DMS 273 treated with DMSO at 0.1 percent for 48 hours (cell line): Measurements from ENCODE around the gene LDB2.
"Not testable (repeated sequence)": the region's sequence is repeated elsewhere in the genome, so short reads cannot be mapped to it uniquely, and the experiment has no call there.

Experiments
- DNase-seq: peaks from one replicate; lab custom pipeline; 2025; lab: John Stamatoyannopoulos, UW

Gene LDB2

GRCh38 chr4:16646459-16646858 lies 252.0 kb downstream of the LDB2 start:
- DNase-seq = no peak

DNA sequence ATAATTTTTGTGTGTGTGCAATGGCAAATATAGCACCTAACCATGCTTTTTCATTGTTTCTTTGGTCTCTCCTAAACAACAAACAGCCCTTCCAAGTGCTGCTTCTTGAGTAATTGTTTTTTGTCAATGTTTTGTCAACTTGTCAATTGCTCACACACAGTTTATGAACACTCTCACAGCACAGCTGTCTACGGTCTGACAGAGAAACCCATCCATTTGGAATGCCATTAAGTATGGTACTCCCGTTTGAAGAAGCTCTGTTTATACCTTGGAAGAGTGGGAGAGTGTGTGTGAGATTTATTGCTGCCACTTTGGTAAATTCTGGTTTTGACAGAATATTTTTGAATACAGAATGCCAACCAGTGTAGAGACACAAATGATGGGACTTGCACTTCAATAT lies 254.6 kb downstream of the LDB2 start:
- DNase-seq = no peak

- DNase-seq = no peak
These were observed 255.5 kb downstream of the LDB2 start for GRCh38 chr4:16642897-16643296.

DNA sequence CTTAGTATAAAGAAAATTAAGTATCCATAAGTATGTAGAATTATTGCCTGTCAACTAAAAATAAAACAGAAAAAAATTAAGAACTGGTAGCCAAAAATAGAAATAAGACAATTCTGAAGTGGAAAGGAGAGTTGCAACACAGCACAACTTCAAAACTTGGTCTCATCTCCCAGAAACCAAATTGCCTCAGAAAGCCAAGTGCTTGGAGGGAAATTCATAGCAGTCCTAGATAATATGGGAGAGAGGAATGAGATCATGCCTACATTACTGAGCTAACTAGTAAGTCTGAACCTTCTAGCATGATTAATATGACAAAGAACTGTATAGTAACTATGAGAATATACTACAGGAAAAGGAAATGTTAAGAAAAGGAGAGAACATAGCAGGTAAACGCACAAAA lies 256.5 kb downstream of the LDB2 start:
- DNase-seq = no peak

GRCh38 chr4:16636912-16637630 lies 261.4 kb downstream of the LDB2 start:
- no peak for DNase-seq

DNA sequence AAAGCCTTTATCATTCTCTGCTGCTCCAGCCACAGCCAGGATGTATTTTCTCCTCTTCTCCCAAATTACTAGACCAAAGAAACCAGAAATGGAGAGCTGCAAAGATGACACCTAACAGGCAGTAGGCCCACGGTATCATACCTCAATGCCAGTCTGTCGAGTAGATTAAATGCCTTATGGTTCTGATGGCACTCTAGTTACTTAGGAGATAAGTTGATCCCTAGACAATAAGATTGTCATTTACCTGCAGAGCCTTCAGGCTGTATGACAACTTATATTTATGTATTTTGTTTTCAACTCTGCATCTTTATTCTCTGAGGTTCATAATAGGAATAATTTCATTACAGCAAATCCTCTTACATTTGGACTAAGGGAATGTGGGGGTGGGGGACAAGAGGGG lies 262.1 kb downstream of the LDB2 start:
- no peak for DNase-seq

DNA sequence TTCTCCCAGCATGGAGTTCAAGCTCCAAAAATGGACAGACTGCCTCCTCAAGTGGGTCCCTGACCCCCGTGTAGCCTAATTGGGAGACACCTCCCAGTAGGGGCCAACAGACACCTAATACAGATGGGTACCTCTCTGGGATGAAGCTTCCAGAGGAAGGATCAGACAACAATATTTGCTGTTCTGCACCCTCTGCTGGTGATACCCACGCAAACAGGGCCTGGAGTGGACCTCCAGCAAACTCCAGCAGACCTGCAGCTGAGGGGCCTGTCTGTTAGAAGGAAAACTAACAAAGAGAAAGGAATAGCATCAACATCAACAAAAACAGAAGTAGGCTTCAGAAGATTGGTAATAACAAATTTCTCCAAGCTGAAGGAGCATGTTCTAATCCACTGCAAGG lies 269.2 kb downstream of the LDB2 start:
- not testable (repeated sequence) for DNase-seq

- DNase-seq = not testable (repeated sequence)
These were observed 269.6 kb downstream of the LDB2 start for GRCh38 chr4:16628835-16629234.

DNA sequence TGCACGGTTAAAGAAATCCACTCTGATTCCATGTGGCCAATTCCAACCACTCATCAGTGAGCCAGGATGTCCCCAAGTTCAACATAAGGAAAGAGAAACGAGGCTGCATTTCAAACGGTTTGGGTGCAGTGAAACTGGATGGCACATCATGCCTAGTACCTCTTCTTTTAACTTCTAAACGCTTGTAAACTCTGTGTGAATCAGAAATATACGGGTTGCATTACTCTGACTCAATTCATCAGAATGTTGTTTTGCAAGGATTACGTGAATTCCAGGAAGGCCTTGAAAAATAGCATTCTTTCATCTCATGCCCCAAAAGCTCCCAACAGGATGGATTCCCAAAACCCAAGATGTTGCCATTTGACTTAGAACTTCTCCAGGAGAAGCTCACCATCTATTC lies 270.4 kb downstream of the LDB2 start:
- DNase-seq = no peak

GRCh38 chr4:16626945-16627344 lies 271.5 kb downstream of the LDB2 start:
- DNase-seq = no peak

GRCh38 chr4:16622826-16623225 lies 275.6 kb downstream of the LDB2 start:
- no peak for DNase-seq

GRCh38 chr4:16617435-16617834 lies 281.0 kb downstream of the LDB2 start:
- no peak for DNase-seq

- no peak for DNase-seq
These were observed 281.4 kb downstream of the LDB2 start for GRCh38 chr4:16617011-16617410.

- no peak for DNase-seq
These were observed 289.2 kb downstream of the LDB2 start for GRCh38 chr4:16609170-16609758.

DNA sequence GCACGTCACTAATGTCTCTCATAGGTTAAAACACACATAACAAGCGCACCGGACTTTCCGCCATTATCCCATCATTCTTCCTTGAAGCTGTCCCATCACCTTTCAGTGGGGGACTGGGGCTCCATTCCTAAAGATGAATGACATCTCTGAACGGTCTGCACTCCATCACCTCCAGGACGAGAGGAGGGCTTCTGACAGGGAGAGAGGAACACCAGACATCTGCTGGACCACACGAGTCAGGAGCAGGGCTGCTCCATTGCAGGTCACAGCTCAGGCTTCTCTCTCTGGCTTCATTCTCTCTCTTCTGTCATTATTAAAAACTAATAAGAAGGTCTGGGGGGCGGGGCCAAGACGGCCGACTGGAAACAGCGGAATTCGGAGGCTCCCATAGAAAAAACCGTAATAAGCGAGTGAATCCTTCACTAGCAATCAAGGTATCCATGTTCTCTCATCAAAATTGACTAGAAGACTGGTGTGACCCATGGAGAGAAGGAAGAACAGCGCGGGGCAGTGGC lies 289.8 kb downstream of the LDB2 start:
- DNase-seq = no peak

DNA sequence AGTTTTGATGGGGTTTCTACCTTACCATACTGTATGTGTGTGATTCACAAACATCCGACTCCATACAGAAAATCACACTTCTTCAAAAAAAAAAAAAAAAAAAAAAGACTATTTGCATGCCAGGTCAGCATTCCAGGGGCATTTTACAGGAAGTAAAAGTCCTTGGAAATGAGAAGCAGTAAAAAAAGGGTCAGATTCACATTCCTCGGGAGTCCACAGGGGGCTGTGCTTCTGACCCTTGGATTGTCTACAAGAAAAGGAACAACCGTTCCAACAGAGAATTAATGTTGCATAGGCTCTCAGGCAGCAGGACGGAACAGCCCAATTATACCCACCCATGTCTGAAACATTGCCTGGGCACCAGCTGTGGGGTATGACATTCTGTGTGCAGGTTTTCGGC lies 290.3 kb downstream of the LDB2 start:
- DNase-seq = no peak

GRCh38 chr4:16607241-16608066 lies 291.0 kb downstream of the LDB2 start:
- DNase-seq = no peak

DNA sequence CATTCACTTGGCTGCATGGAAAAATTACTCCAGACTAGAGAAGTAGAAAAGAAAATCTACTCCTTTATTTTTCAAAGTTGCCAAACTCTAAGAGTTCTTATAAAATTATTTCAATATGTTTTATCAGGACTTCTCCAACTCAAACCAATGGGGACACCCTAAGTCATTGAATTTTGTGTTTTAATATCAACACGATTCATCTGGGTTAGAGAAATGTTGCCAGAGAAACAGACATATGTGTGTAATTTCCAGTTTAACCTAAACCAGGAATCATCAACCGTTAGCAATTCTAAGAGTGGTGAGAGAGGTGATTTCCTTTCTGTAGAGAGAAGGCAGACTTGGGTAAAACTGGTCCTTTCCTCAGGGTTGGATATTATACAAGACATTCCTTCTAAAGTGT lies 291.8 kb downstream of the LDB2 start:
- no peak for DNase-seq

GRCh38 chr4:16603178-16603577 lies 295.3 kb downstream of the LDB2 start:
- DNase-seq = no peak

- DNase-seq = no peak
These were observed 299.7 kb downstream of the LDB2 start for GRCh38 chr4:16598597-16599206.

DNA sequence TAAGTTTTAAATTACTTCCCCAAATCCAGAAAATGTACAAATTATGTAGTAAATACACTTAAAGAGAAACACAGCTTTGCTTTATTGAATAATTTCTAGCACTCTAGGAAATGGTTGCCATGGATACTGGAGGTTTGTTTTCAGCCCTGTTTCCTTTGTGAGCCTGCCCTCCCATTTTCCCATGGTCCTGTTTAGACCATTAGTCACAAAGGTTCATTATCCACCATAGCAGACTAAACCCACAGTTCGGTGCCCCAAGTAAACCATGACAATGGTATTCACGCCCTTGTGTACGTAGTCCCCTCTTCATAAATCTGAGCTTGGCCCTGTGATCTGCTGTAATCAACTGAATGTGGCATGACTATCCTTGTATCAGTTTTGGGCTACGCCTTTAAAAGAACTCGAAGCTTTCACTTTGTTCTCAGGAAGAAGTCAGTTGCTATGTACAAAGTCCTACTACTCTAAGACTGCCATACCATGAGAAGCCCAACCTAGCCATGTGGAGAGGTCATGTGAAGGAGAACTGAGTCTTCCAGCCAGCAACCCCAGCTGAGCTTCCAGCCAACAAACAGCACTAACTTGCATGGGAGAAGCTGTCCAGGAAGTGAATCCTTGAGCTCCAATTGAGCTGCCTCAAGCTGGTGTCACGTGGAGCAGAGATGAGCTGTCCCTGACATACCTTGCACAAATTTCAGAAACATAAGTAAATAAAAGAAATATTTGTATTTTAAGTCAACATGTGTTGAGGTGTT lies 300.4 kb downstream of the LDB2 start:
- no peak for DNase-seq

- DNase-seq = no peak
These were observed 301.0 kb downstream of the LDB2 start for GRCh38 chr4:16597443-16597842.
